Measurements from ENCODE around the gene CRACR2A.

- TF ChIP-seq, protein P1, sequence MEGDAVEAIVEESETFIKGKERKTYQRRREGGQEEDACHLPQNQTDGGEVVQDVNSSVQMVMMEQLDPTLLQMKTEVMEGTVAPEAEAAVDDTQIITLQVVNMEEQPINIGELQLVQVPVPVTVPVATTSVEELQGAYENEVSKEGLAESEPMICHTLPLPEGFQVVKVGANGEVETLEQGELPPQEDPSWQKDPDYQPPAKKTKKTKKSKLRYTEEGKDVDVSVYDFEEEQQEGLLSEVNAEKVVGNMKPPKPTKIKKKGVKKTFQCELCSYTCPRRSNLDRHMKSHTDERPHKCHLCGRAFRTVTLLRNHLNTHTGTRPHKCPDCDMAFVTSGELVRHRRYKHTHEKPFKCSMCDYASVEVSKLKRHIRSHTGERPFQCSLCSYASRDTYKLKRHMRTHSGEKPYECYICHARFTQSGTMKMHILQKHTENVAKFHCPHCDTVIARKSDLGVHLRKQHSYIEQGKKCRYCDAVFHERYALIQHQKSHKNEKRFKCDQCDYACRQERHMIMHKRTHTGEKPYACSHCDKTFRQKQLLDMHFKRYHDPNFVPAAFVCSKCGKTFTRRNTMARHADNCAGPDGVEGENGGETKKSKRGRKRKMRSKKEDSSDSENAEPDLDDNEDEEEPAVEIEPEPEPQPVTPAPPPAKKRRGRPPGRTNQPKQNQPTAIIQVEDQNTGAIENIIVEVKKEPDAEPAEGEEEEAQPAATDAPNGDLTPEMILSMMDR (IDR thresholded peaks at IDR 0.05 in 2 of 3, conservative IDR thresholded peaks at IDR 0.05 in 1 of 3; ENCODE audit: control insufficient read depth in 2 of 3, extremely low read depth in 1 of 3, insufficient read depth in 1 of 3, low read depth in 3 of 3, low read length in 3 of 3), result no peak
- TF ChIP-seq RAD21 (IDR thresholded peaks at IDR 0.05; ENCODE audit: insufficient read depth, low read depth, low read length) (no peak), ZNF207 (IDR thresholded peaks at IDR 0.05; ENCODE audit: borderline replicate concordance) (no peak), ZNF274 (IDR thresholded peaks at IDR 0.05; ENCODE audit: insufficient read depth, insufficient read length) (no peak), TAF1 (IDR thresholded peaks at IDR 0.05; ENCODE audit: borderline replicate concordance, low read depth, low read length) (no peak), EP300 (IDR thresholded peaks at IDR 0.05; ENCODE audit: borderline replicate concordance in 1 of 2, control insufficient read depth in 1 of 2, low read depth in 2 of 2, low read length in 2 of 2) (no peak), BMI1 (IDR thresholded peaks at IDR 0.05; ENCODE audit: borderline replicate concordance) (no peak), NR2C2 (IDR thresholded peaks at IDR 0.05; ENCODE audit: borderline replicate concordance, control insufficient read depth, insufficient read length, low read depth) (no peak), POLR2A (IDR thresholded peaks at IDR 0.05; ENCODE audit: low read depth, low read length) (no peak), MXI1 (IDR thresholded peaks at IDR 0.05; ENCODE audit: low read depth, low read length) (no peak)
Measured at GRCh38 chr12:3605692-3606091, 147.2 kb downstream of the CRACR2A start.

Data from GM12878 (cell line).